Stimulated activated CD8-positive, alpha-beta memory T cell treated with anti-CD3 and anti-CD28 coated beads, Interleukin-12 subunit alpha, Interleukin-12 subunit beta, amount 100 ng/mL, for 24 hours (primary cell): ENCODE results near the gene RAB1B.

Experiments used
- DNase-seq: peaks from one replicate; pipeline ENCODE4 v3.0.0-alpha.2; 2020; ENCODE audit errors: extremely low read depth

RAB1B gene

GRCh38 chr11:66284526-66285078, 16.2 kb downstream of the RAB1B start:
- no peak for DNase-seq

- no peak for DNase-seq
Observed at GRCh38 chr11:66285250-66285947, 17.0 kb downstream of the RAB1B start.

GRCh38 chr11:66286699-66287098, 18.3 kb downstream of the RAB1B start:
- no peak for DNase-seq

- no peak for DNase-seq
Observed at GRCh38 chr11:66287211-66287888, 18.9 kb downstream of the RAB1B start.

GRCh38 chr11:66287889-66288670, 19.6 kb downstream of the RAB1B start:
- no peak for DNase-seq

- DNase-seq = peak; percentile 98
Observed at GRCh38 chr11:66288671-66289547, 20.5 kb downstream of the RAB1B start, which contains the start of gene YIF1A. TSS of gene YIF1A (minus strand) at chr11:66289143. CDS start at chr11:66288985, 158 bp downstream.

GRCh38 chr11:66289548-66290329, 21.3 kb downstream of the RAB1B start:
- DNase-seq = peak; percentile 62

GRCh38 chr11:66290330-66290621, 21.8 kb downstream of the RAB1B start:
- no peak for DNase-seq

GRCh38 chr11:66291303-66291705, 22.9 kb downstream of the RAB1B start:
- no peak for DNase-seq

- DNase-seq = no peak
Observed at GRCh38 chr11:66291706-66292542, 23.5 kb downstream of the RAB1B start, which contains the start of gene TMEM151A. TSS of gene TMEM151A (plus strand) at chr11:66291894. CDS start at chr11:66292014, 120 bp downstream.

GRCh38 chr11:66292543-66293332, 24.3 kb downstream of the RAB1B start:
- no peak for DNase-seq

- no peak for DNase-seq
Observed at GRCh38 chr11:66293352-66293751, 24.9 kb downstream of the RAB1B start.

- DNase-seq = no peak
Observed at GRCh38 chr11:66293777-66294625, 25.6 kb downstream of the RAB1B start.

GRCh38 chr11:66294626-66295620, 26.5 kb downstream of the RAB1B start:
- no peak for DNase-seq

- DNase-seq = no peak
Observed at GRCh38 chr11:66297610-66298009, 29.2 kb downstream of the RAB1B start.

GRCh38 chr11:66299186-66299585, 30.7 kb downstream of the RAB1B start:
- DNase-seq = no peak

GRCh38 chr11:66302656-66303055, 34.2 kb downstream of the RAB1B start:
- DNase-seq = no peak
